ENCODE results near the gene TTLL1. TPM values are rescaled to one million over a fixed set of nuclear protein-coding genes. Genes with fewer than 3 reads are reported as not detected.

TTLL1 gene
- total RNA-seq, 1 donor from 2014 or later: 9.4 TPM

GRCh38 chr22:43080616-43081015 is 8.6 kb downstream of the TTLL1 start:
- Mint-ChIP-seq H3K9me3 (no peaks in the 10 kb centered on the region), H3K27ac (no peak overlapping the region), H3K4me3 (no peak overlapping the region), H3K27me3 (ENCODE audit: insufficient read depth, low read depth) (peaks cover 3% of the 10 kb centered on the region), H3K4me1 (peaks cover 5% of the 10 kb centered on the region), H3K36me3 (peaks cover 12% of the 10 kb centered on the region)
- Histone ChIP-seq H3K9me3 (ENCODE audit: low read depth) (no peaks in the 10 kb centered on the region), H3K27ac (no peak overlapping the region), H3K4me2 (no peak overlapping the region), H3K27me3 (no peaks in the 10 kb centered on the region), H3K4me1 (no peaks in the 10 kb centered on the region), H3K79me2 (ENCODE audit: low read depth) (no peaks in the 10 kb centered on the region), H3K36me3 (no peaks in the 10 kb centered on the region), H4K20me1 (ENCODE audit: low read depth) (no peaks in the 10 kb centered on the region), H3K9ac (no peak overlapping the region), H2AFZ (replicated peaks) (no peak overlapping the region), H3F3A (ENCODE audit: low read depth) (no peaks in the 10 kb centered on the region), H3K4me3 (no peak overlapping the region)
- TF ChIP-seq EZH2phosphoT487 (IDR thresholded peaks at IDR 0.05) (no peak), EZH2 (IDR thresholded peaks at IDR 0.05) (no peak), CTCF (IDR thresholded peaks at IDR 0.05) (no peak)
- DNase-seq (ENCODE audit: low spot score): no peak

GRCh38 chr22:43079742-43080141 is 9.4 kb downstream of the TTLL1 start:
- Histone ChIP-seq H3K27me3 (no peaks in the 10 kb centered on the region), H3K4me2 (no peak overlapping the region), H3K4me3 (no peak overlapping the region), H3K79me2 (ENCODE audit: low read depth) (no peaks in the 10 kb centered on the region), H2AFZ (replicated peaks) (no peak overlapping the region), H4K20me1 (ENCODE audit: low read depth) (no peaks in the 10 kb centered on the region), H3K4me1 (no peaks in the 10 kb centered on the region), H3F3A (ENCODE audit: low read depth) (no peaks in the 10 kb centered on the region), H3K27ac (no peak overlapping the region), H3K9ac (no peak overlapping the region), H3K36me3 (no peaks in the 10 kb centered on the region), H3K9me3 (ENCODE audit: low read depth) (no peaks in the 10 kb centered on the region)
- DNase-seq (ENCODE audit: low spot score): no peak
- peaks cover 14% of the 10 kb centered on the region for H3K36me3 Mint-ChIP-seq
- peaks cover 5% of the 10 kb centered on the region for H3K4me1 Mint-ChIP-seq
- H3K9me3 Mint-ChIP-seq: no peaks in the 10 kb centered on the region
- TF ChIP-seq CTCF (IDR thresholded peaks at IDR 0.05) (no peak), EZH2phosphoT487 (IDR thresholded peaks at IDR 0.05) (no peak), EZH2 (IDR thresholded peaks at IDR 0.05) (no peak)
- H3K27ac Mint-ChIP-seq: no peak overlapping the region
- no peak overlapping the region for H3K4me3 Mint-ChIP-seq
- peaks cover 3% of the 10 kb centered on the region for H3K27me3 Mint-ChIP-seq (ENCODE audit: insufficient read depth, low read depth)

- Mint-ChIP-seq H3K27me3 (ENCODE audit: insufficient read depth, low read depth) (peaks cover 2% of the 10 kb centered on the region), H3K9me3 (no peaks in the 10 kb centered on the region), H3K4me1 (peaks cover 5% of the 10 kb centered on the region), H3K36me3 (peaks cover 14% of the 10 kb centered on the region), H3K27ac (no peak overlapping the region), H3K4me3 (no peak overlapping the region)
- Histone ChIP-seq H3K4me2 (no peak overlapping the region), H3K4me1 (no peaks in the 10 kb centered on the region), H3K4me3 (no peak overlapping the region), H3K79me2 (ENCODE audit: low read depth) (no peaks in the 10 kb centered on the region), H3K9me3 (ENCODE audit: low read depth) (no peaks in the 10 kb centered on the region), H3K9ac (no peak overlapping the region), H3F3A (ENCODE audit: low read depth) (no peaks in the 10 kb centered on the region), H2AFZ (replicated peaks) (no peak overlapping the region), H3K36me3 (no peaks in the 10 kb centered on the region), H3K27ac (no peak overlapping the region), H3K27me3 (no peaks in the 10 kb centered on the region), H4K20me1 (ENCODE audit: low read depth) (no peaks in the 10 kb centered on the region)
- TF ChIP-seq EZH2 (IDR thresholded peaks at IDR 0.05) (no peak), CTCF (IDR thresholded peaks at IDR 0.05) (no peak), EZH2phosphoT487 (IDR thresholded peaks at IDR 0.05) (no peak)
- no peak for DNase-seq (ENCODE audit: low spot score)
Observed at GRCh38 chr22:43078522-43078921, 10.7 kb downstream of the TTLL1 start.

All from neural progenitor cell (in vitro differentiated cells).